ENCODE results near the gene BICD2.
"Not testable (repeated sequence)": the region's sequence is repeated elsewhere in the genome, so short reads cannot be mapped to it uniquely, and the experiment has no call there.

Gene BICD2

GRCh38 chr9:92764381-92764987 is at the start of gene BICD2:
Gene BICD2, minus strand, starts transcription at chr9:92764833. Its CDS starts 89 bp downstream, at chr9:92764744.
- DNase-seq (ENCODE audit: low read depth in 3 of 3), result no peak

DNA sequence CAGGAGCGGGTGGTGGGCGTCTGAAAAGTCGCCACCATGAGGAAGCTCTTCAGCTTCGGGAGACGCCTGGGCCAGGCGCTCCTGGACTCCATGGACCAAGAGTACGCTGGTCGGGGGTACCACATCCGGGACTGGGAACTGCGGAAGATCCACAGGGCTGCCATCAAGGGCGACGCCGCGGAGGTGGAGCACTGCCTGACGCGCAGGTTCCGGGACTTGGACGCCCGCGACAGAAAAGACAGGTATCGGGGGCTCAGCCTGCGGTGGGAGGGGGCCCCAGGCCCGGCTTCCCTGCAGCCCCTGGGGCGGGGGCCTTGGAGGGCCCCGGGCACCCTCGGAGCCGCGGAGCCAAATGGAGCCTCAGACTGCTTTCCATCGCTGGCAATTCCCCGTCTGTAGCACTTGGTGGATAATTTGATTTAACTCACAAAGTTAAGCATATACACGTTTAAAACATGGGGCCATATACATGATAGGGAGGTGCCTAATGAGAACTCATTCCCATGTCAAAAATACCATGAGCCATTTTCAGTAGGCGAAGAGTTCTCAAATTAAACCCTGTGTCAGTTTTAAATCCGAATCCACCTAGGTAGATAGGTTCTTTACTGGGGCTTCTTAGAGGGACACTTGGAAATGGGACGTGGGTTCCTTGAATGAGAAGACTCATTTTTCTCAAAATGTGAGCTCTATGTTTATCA is 45.1 kb upstream of the BICD2 start:
- DNase-seq (ENCODE audit: low read depth in 3 of 3), result not testable (repeated sequence)

- peak; percentile 27 to 40 (median 37) for DNase-seq (ENCODE audit: low read depth in 3 of 3)
Measured at GRCh38 chr9:92808726-92809451, 44.3 kb upstream of the BICD2 start.

DNA sequence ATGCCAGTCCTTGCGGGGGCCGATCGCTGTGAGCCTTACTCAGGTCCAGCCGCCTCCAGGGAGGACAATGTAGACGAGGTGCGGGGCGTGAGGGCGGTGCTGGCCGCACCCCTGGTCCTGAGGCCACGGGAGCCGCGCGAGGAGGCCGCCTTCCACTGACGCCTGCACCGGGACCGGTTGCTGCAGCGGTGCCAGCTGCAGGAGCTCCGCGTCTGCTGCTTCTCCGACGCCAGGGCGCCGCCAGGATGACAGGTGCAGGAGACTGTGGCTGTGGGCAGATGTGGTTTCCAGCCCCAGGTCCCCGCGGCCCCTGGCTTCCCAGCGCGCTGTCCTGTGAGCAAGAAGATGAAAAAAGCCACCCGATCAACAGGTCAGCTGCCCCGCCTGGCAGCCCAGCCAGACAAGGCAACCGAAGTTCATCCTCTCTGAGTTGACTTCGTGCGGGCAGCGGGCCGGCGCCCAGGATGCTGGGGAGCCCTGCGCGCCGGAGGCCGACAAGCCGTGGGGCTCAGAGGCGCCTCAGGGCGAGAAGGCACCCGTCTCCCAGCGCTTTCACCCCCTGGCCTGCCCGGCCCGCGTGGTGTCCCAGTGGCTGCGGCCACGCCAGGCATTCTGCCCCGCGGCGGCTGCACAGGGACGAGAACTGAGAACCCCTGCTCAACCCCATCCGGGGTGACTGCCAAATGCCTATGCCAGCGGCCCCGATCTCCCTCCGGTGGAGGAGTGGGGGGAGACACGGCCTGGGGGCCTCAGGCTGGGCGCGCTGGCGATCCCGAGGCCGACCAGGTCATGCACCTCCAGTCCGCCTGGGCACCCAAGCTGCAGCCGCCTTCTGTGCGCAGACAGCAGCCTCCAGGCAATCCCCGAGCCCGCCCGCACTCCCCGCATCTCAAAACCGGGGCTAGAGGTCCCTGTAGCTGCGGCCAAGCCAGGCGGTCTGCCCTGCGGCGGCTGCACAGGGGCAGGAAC is 43.4 kb upstream of the BICD2 start:
- DNase-seq (ENCODE audit: low read depth in 3 of 3), result peak in 1 of 3 donors; percentile 17

- no peak for DNase-seq (ENCODE audit: low read depth in 3 of 3)
Measured at GRCh38 chr9:92807031-92807756, 42.6 kb upstream of the BICD2 start.

- DNase-seq (ENCODE audit: low read depth in 3 of 3), result no peak
Measured at GRCh38 chr9:92804727-92805126, 40.1 kb upstream of the BICD2 start.

GRCh38 chr9:92798358-92798757 is 33.7 kb upstream of the BICD2 start:
- no peak for DNase-seq (ENCODE audit: low read depth in 3 of 3)

- not testable (repeated sequence) for DNase-seq (ENCODE audit: low read depth in 3 of 3)
Measured at GRCh38 chr9:92796337-92796804, 31.7 kb upstream of the BICD2 start.

DNA sequence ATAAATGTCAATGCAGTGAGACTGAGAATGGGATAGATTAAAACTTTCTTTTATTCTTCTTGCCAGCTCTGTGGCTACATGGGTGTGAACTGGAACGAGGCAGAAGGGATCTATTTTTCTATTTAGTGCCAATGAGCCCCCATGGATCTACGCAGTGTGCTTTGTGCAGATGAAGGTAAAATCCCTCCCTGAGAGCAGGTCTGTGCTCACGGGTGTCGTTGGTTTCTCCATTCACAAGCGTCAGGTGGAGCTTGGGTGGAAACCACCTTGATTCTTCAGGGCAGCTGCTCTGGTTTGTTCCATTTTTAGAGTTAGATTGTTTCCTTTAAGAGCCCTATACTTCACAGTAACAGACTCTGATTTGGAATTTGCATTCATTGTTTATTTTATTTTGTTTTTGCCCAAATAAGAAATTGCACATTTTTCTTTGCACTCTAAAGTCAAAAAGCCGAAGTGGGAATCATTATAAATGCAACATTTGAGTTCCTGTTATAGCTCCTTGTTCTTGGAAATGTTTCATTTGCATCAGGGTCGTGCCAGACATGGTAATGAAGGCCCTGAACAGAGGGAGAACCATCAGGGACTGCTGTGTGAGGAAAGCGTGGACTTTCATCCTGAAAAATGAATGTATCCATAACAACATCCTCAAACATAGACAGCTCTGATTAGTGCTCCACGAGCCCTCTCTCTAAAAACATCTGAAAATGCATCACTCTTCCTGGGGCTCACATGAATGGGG is 31.1 kb upstream of the BICD2 start:
- DNase-seq (ENCODE audit: low read depth in 3 of 3), result no peak

DNA sequence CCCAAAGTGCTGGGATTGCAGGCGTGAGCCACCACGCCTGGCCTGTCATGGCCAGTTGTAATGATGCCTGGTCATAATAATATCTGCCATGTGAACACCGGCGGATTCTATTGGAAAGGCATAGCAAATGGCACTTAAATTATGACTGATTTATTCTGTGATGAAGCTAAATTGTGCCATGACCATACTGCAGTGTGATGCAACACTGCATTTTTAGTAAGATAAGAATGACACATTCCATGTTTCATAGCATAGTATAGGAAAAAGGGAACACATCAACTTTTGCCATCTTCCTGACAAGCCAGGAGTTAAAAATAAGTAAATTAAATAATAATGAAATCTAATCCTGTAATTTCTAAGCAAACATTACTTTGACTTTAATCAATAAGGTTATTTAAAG is 30.4 kb upstream of the BICD2 start:
- no peak for DNase-seq (ENCODE audit: low read depth in 3 of 3)

- no peak for DNase-seq (ENCODE audit: low read depth in 3 of 3)
Measured at GRCh38 chr9:92794426-92794825, 29.8 kb upstream of the BICD2 start.

- DNase-seq (ENCODE audit: low read depth in 3 of 3), result peak in 2 of 3 donors; percentile 25 to 68
Measured at GRCh38 chr9:92790542-92791527, 26.2 kb upstream of the BICD2 start.

GRCh38 chr9:92786298-92786697 is 21.7 kb upstream of the BICD2 start:
- DNase-seq (ENCODE audit: low read depth in 3 of 3), result no peak

- no peak for DNase-seq (ENCODE audit: low read depth in 3 of 3)
Measured at GRCh38 chr9:92781899-92782298, 17.3 kb upstream of the BICD2 start.

GRCh38 chr9:92780206-92780605 is 15.6 kb upstream of the BICD2 start:
- no peak for DNase-seq (ENCODE audit: low read depth in 3 of 3)

DNA sequence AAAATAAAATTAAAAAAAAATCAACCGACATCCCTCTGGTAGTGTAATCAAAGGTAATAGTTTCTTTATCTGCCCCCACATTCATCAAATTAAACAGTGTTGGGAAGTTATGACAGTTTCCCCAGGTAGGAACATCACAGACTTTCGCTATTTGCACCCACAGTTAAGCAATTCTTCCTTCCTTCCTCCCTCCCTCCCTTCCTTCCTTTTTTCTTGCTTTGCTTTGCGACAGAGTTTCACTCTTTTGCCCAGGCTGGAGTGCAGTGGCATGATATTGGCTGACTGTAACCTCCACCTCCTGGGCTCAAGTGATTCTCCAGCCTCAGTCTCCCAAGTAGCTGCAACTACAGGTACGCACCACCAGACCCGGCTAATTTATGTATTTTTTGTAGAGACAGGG is 10.8 kb upstream of the BICD2 start:
- DNase-seq (ENCODE audit: low read depth in 3 of 3), result no peak

DNA sequence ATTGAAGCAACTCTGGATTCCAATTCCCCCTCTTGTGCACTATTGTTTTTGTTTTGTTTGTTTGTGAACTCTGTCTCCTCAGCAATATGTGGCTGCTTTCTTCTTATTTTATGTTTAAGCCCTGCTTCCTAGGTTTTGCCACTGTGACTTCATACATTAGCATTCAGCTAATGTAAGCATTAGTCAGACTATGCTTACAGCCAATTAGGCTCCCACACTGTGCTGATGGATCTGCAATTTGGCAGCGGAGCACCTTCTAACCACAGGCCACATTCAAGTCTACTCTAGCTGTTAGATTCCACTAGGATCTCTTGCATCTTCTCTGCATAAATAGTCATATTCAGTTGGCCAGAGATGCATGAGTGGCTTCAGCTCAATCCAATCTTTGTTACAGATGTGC is 9.6 kb upstream of the BICD2 start:
- no peak for DNase-seq (ENCODE audit: low read depth in 3 of 3)

DNA sequence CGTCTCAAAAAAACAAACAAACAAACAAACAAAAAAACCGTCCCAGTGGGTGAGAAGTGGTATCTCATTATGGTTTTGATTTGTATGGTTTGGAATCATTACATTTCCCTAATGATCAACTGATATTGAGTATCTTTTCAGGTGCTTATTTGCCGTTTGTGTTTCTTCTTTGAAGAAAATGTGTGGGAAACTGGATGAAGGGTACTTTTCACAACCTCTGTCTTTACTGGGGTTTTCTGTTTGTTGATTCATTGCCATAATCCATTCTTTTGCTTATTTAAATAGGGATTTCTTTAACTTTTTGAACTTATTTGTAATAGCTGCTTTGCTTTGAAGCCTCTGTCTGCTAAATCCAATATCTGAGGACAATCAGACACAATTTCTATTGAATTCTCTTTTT is 9.2 kb upstream of the BICD2 start:
- no peak for DNase-seq (ENCODE audit: low read depth in 3 of 3)

- no peak for DNase-seq (ENCODE audit: low read depth in 3 of 3)
Measured at GRCh38 chr9:92771309-92771708, 6.7 kb upstream of the BICD2 start.
